Lower leg skin (tissue), 3 donors: ENCODE results near the gene CNTN4.

Source experiments
- POLR2A ChIP-seq, 2 donors: fragments of 450-650 bp; IDR thresholded peaks; one replicate each; pipeline ENCODE4 v1.6.1; 2016 to 2017; ENCODE audit warnings: antibody characterized with exemption in 2 of 2, mild to moderate bottlenecking in 1 of 2, moderate library complexity in 1 of 2
- TF ChIP-seq, protein P1 (sequence below), 3 donors: fragments of 450-650 bp; IDR thresholded peaks; one replicate each; pipeline ENCODE4 v1.5.1; 2016; ENCODE audit warnings: antibody characterized with exemption in 3 of 3, mild to moderate bottlenecking in 3 of 3, moderate library complexity in 2 of 3

DNA sequence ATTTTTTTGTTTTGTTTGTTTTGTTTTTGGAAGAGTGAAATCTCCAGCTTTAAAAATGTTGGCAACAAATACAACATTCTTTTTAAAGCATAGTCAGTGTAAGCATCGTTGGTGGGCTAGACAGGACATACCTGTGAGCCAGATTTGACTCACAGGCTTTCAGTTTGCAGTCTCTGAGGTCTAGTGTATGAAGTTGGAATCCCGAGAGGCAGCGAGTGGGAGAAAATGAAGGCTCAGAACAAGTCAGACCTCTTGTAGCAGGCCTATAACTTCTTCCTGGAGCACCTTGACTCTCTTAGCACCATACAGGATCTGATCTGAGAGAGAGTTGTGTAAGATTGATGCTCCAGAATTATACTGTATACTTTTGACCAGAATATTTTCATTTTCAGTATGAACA, 60.2 kb downstream of the CNTN4 start:
- TF ChIP-seq, protein P1, sequence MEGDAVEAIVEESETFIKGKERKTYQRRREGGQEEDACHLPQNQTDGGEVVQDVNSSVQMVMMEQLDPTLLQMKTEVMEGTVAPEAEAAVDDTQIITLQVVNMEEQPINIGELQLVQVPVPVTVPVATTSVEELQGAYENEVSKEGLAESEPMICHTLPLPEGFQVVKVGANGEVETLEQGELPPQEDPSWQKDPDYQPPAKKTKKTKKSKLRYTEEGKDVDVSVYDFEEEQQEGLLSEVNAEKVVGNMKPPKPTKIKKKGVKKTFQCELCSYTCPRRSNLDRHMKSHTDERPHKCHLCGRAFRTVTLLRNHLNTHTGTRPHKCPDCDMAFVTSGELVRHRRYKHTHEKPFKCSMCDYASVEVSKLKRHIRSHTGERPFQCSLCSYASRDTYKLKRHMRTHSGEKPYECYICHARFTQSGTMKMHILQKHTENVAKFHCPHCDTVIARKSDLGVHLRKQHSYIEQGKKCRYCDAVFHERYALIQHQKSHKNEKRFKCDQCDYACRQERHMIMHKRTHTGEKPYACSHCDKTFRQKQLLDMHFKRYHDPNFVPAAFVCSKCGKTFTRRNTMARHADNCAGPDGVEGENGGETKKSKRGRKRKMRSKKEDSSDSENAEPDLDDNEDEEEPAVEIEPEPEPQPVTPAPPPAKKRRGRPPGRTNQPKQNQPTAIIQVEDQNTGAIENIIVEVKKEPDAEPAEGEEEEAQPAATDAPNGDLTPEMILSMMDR (IDR thresholded peaks at IDR 0.05), result no peak
- TF ChIP-seq POLR2A (IDR thresholded peaks at IDR 0.05), result no peak
